Activated naive CD8-positive, alpha-beta T cell treated with anti-CD3 and anti-CD28 coated beads for 36 hours (primary cell): ENCODE measurements around the gene GAB4. TPM values are rescaled to one million over a fixed set of nuclear protein-coding genes. Genes with fewer than 3 reads are reported as not detected.
"Not testable (repeated sequence)": the region's sequence is repeated elsewhere in the genome, so short reads cannot be mapped to it uniquely, and the experiment has no call there.

Source experiments
- DNase-seq: peaks from one replicate; pipeline ENCODE4 v3.0.0; 2021
- H3K27ac Mint-ChIP-seq: one replicate; pipeline ENCODE4 v1.8.0; 2022; ENCODE audit warnings: mild to moderate bottlenecking, moderate library complexity, mixed read lengths
- H3K27me3 Mint-ChIP-seq: one replicate; pipeline ENCODE4 v1.8.0; 2022; ENCODE audit warnings: mild to moderate bottlenecking, mixed read lengths
- H3K36me3 Mint-ChIP-seq: one replicate; pipeline ENCODE4 v1.8.0; 2021; ENCODE audit warnings: mild to moderate bottlenecking, mixed read lengths
- H3K4me1 Mint-ChIP-seq: one replicate; pipeline ENCODE4 v1.8.0; 2021; ENCODE audit warnings: mixed read lengths
- H3K4me3 Mint-ChIP-seq: one replicate; pipeline ENCODE4 v1.8.0; 2022; ENCODE audit warnings: mild to moderate bottlenecking, moderate library complexity, mixed read lengths
- H3K9me3 Mint-ChIP-seq: one replicate; pipeline ENCODE4 v1.8.0; 2022; ENCODE audit warnings: mixed read lengths
- total RNA-seq, 2 experiments: library from RNA; stranded (reverse); gene quantifications; one replicate each; pipeline ENCODE4 v1.2.3, GENCODE V29; 2021

Gene GAB4
- total RNA-seq, 2 experiments from 2014 or later = 0.14 to 0.16 TPM

DNA sequence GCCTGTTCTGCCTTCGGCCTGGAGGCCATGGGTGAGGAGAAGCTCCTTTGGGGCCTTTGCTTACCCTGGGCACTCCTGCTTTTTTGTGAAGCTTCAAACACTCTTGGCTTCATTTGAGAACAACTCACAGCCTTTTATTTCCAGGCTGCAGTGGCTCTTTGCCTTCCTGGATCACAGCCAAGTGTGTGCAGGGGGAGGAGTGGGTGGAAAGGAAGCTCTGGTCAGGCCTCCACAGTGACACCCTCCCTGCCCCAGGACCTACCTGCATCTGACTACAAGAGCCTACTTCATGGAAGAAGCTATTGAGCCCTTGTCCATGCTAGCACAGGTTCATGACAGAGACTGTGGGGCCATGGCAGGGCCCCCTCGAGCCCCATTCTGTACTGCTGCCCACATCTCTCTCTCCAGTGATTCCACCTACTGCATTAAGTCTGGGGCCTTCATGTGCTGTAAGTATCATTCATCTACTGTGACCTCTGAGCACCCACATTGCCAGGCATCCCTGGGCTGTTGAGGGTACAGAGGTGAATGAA is 52.3 kb downstream of the GAB4 start:
- Mint-ChIP-seq H3K27ac (no peak overlapping the region), H3K4me3 (no peak overlapping the region), H3K36me3 (no peaks in the 10 kb centered on the region), H3K9me3 (no peaks in the 10 kb centered on the region), H3K27me3 (no peaks in the 10 kb centered on the region), H3K4me1 (no peaks in the 10 kb centered on the region)
- peak; percentile 6 for DNase-seq

DNA sequence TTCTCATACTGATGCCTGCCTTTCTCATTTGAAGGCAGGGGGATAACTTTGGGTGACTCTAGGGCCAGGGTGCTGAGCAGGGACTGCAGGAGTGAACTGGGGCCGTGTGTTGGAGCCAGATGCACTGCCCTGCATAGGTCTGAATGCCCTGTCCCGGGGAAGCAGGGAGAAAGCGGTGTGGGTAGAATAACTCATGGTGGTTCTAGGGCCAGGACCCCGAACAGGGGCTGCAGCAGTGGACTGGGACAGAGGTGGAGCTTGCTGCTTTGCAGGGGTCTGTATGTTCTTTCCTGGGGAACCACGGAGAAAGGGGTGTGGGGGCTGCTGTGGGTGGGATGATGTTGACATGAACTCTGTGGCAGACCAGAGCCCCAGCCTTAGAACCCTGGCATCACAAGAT is 52.9 kb downstream of the GAB4 start:
- DNase-seq = no peak
- H3K4me3 Mint-ChIP-seq = no peak overlapping the region

DNA sequence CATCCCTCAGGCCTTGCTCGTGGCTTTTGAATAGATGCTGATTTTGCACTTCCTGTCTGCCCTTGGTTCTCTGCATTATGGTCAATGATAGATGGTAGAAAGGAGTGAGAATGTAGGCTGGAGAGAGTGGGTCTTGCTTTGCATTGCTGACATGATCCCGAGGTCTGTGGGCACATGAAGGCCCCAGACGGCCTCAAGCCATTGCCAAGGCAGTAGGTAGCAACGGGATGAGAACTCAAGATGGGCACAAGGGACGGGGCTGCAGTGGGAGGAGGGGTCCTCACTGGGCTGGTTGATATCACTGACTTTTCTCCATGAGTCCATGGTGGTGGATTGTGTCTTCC is 54.0 kb downstream of the GAB4 start:
- Mint-ChIP-seq H3K27me3 (no peaks in the 10 kb centered on the region), H3K36me3 (no peaks in the 10 kb centered on the region), H3K4me1 (peaks cover 9% of the 10 kb centered on the region), H3K9me3 (no peaks in the 10 kb centered on the region), H3K27ac (no peak overlapping the region), H3K4me3 (no peak overlapping the region)
- no peak for DNase-seq

More for the DNA sequence above, 52.9 kb downstream of the GAB4 start:
- no peak overlapping the region for H3K27ac Mint-ChIP-seq
- no peaks in the 10 kb centered on the region for H3K36me3 Mint-ChIP-seq
- no peaks in the 10 kb centered on the region for H3K9me3 Mint-ChIP-seq
- H3K27me3 Mint-ChIP-seq = no peaks in the 10 kb centered on the region
- peaks cover 2% of the 10 kb centered on the region for H3K4me1 Mint-ChIP-seq

DNA sequence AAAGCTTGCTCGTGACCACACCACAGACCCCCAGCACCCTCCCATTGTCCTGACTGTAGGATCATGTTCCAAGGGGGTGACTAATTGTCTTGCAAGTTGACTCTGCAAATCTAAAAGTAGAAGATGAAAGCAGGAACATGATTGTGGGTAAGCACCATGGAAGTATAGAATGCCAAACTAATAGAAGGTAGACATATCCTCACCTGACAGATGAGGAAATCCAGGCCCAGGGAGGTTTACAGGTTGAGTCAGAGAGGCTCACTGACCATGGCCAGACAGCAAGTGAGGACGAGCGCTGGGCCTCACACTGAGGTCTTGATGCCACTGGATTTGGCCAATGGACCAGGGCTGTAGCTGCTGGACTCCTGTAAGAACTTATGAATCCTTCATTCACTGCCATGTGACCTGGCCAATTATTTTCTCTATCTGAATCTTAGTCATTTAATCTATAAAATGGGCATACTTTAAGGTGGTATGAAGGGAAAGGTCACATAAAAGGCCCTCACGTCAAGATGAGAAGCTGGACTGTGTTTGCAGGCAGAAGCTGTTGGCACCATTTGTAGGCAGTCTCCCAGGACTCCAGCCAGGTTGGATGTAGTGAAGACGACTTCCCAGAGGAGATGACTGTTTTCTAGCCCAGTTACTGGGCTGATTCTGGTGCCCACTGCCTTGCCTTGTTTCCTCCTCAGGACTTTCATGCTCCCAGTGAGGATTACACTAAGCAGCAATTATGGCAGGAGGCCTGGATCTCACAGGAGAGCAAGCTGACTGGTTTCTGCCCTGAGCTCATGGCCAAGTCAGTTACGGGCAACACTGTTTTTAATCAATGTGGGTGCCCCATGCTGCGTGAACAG is 54.6 kb downstream of the GAB4 start:
- Mint-ChIP-seq H3K4me1 (peaks cover 9% of the 10 kb centered on the region), H3K27ac (no peak overlapping the region), H3K9me3 (no peaks in the 10 kb centered on the region), H3K36me3 (no peaks in the 10 kb centered on the region), H3K4me3 (no peak overlapping the region), H3K27me3 (no peaks in the 10 kb centered on the region)
- DNase-seq = no peak

DNA sequence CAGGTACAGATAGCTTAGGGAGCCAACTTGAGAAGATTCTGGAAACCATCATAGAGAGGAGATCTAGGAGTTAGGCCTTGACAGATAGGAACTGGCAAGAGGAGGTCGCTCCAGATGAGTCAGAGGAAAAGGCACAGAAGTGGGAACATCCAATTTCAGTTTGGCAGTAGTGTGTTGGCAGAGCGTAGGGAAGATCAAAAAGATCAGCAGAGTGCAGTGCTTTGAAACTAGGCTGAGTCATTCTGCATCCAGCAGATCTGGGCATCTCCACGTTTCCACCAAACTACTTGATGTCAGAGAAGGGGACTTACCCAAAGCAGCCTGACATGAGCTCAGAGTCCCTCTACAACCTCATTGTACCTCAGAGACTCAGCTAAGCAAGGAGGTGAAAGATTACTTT is 58.5 kb downstream of the GAB4 start:
- DNase-seq = peak; percentile 27
- no peaks in the 10 kb centered on the region for H3K36me3 Mint-ChIP-seq
- H3K4me3 Mint-ChIP-seq = no peak overlapping the region
- H3K4me1 Mint-ChIP-seq = peaks cover 9% of the 10 kb centered on the region
- no peak overlapping the region for H3K27ac Mint-ChIP-seq
- H3K9me3 Mint-ChIP-seq = no peaks in the 10 kb centered on the region
- H3K27me3 Mint-ChIP-seq = no peaks in the 10 kb centered on the region

DNA sequence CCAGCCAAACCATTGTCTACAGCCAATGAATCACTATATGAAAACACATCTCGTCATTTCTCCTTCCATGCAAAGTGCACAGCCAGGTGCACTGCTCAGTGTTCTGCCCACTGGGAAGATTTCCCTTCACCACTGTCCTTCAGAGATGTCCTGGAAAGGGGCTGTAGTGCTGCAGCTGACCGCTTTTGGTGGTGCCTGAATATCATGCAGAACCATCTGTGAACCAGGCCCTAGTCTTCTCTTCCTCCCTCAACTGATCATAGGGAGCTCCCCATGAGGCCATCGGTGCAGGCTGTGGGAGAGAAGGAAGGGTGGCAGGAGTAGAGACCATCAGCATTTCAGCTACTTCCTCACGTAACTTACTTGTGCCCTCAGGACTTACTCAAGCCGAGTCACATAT is 70.2 kb downstream of the GAB4 start:
- H3K4me1 Mint-ChIP-seq = peaks cover 3% of the 10 kb centered on the region
- DNase-seq = no peak
- no peaks in the 10 kb centered on the region for H3K9me3 Mint-ChIP-seq
- H3K4me3 Mint-ChIP-seq = no peak overlapping the region
- H3K27me3 Mint-ChIP-seq = peaks cover 6% of the 10 kb centered on the region
- H3K27ac Mint-ChIP-seq = no peak overlapping the region
- H3K36me3 Mint-ChIP-seq = no peaks in the 10 kb centered on the region

DNA sequence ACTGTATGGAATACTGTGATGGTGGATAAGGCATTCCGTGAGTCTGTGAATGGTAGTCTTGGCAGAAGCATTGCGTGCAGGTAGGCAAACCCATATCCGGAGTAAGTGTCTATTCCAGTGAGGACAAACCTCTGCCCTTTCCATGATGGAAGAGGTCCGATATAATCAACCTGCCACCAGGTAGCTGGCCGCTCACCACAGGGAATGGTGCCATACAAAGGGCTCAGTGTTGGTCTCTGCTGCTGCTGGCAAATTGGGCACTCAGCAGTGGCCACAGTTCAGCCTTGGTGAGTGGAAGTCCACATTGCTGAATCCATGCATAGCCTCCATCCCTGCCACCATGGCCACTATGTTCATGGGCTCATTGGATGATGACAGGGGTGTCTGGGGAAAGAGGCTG is 70.8 kb downstream of the GAB4 start:
- not testable (repeated sequence) for H3K27me3 Mint-ChIP-seq, H3K4me1 Mint-ChIP-seq, H3K9me3 Mint-ChIP-seq, H3K36me3 Mint-ChIP-seq, H3K27ac Mint-ChIP-seq, DNase-seq, H3K4me3 Mint-ChIP-seq

DNA sequence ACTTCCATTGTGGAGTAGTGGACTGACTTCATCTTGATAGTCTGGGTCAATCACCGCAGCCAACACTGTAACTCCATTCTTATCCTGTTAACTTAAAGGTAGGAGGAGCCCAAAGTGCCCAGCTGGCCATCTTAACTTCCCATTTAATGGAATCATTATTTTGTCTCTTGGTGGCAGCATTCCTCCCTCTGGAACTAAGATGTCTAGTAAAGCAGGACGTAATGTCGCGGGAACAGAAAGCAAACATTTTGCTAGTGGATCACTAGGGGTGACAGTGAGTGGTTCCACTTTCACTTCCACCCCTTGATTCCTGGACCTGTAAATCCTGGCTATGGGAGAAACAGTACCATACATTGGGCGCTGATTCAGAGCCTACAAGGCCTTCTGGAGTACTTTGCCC is 71.4 kb downstream of the GAB4 start:
- Mint-ChIP-seq H3K36me3 (no peaks in the 10 kb centered on the region), H3K27me3 (peaks cover 7% of the 10 kb centered on the region), H3K4me1 (peaks cover 3% of the 10 kb centered on the region), H3K27ac (no peak overlapping the region), H3K9me3 (no peaks in the 10 kb centered on the region), H3K4me3 (no peak overlapping the region)
- DNase-seq = no peak

DNA sequence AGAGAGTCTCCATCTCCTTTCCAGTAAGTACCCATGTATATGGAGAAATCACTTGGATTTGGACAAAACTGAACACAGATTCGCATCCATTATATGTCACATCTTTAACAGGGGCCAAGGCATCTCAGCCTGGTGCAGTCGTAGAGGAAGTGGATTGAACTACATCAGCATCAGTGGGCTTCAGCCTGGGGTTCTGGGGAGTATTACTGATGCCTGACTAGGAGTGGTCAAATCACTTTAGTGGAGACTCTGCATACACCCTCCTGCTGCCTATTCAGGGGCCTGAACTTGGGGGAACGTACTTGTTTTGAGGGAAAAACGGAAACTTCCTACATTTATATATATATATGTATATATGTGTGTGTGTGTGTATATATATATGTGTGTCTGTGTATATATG is 72.8 kb downstream of the GAB4 start:
- Mint-ChIP-seq H3K27ac (no peak overlapping the region), H3K27me3 (peaks cover 14% of the 10 kb centered on the region), H3K4me3 (no peak overlapping the region), H3K36me3 (no peaks in the 10 kb centered on the region), H3K4me1 (peaks cover 3% of the 10 kb centered on the region), H3K9me3 (no peaks in the 10 kb centered on the region)
- no peak for DNase-seq

DNA sequence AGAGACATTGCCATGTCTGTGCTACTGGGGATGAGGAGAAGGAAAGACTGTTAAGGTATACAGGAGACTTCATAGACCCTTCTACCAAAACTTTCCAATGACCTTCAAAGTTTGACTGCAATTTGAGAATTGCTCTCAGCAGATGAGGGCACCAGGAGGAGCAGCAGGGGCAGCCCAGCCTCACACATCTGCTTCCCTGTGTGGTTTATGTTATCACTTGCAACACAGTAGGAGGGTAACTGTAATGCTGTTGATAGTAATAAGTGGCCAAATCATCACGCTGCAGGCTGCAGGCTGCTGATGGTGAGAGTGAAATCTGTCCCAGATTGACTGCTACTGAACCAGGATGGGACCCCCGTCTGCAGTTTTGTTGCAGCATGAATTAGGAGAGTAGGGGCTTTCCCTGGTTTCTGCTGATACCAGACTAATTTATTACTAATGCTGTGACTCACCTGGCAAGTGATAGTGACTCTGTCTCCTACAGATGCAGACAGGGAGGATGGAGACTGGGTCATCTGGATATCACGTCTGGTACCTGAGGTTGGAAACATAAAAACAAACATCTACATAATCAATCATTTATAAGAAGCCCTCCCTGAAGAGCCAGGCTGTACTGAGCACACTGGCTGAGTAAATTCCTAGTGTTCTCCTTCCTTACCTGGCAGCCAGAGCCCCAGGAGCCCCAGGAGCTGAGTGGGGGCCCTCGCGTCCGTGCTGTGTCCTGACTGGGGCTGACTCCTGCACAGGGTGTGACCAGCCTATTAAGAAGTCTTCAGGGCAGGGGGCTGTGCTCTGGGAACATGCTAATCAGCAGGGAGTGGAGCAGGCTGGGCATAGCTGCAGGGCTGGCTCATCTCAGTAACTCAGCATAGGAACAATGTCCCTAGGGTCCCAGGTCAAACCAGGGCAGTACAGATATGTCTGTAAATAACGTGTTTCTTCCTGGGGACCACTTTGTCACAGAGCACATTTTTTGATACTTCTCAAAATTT is 74.4 kb downstream of the GAB4 start:
- H3K27me3 Mint-ChIP-seq = peaks cover 14% of the 10 kb centered on the region
- peaks cover 3% of the 10 kb centered on the region for H3K4me1 Mint-ChIP-seq

DNA sequence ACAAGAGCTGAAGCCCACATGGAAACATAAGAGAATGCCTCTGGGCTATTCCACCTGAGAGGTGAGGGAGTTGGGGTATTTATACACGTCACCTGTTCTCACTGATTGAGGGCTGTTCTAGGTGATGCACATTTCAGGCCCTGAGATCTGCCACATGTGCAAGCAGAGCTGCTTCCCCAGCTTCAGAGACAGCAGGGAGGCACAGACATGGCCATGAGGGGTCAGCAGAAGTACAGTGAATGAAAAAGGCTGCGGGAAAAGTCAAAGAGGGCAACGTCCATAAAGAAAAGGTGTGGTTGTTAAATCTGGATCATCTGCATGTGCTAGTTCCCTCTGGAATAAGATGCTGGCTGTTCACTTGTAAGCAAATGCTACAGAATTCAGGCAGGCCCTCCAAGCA is 75.4 kb downstream of the GAB4 start:
- Mint-ChIP-seq H3K36me3 (no peaks in the 10 kb centered on the region), H3K4me1 (peaks cover 3% of the 10 kb centered on the region), H3K9me3 (no peaks in the 10 kb centered on the region), H3K27ac (no peak overlapping the region), H3K27me3 (peaks cover 14% of the 10 kb centered on the region), H3K4me3 (no peak overlapping the region)
- DNase-seq = no peak

More for the DNA sequence above, 74.4 kb downstream of the GAB4 start:
- H3K4me3 Mint-ChIP-seq = no peak overlapping the region
- no peaks in the 10 kb centered on the region for H3K36me3 Mint-ChIP-seq
- H3K9me3 Mint-ChIP-seq = no peaks in the 10 kb centered on the region
- DNase-seq = no peak
- H3K27ac Mint-ChIP-seq = no peak overlapping the region

DNA sequence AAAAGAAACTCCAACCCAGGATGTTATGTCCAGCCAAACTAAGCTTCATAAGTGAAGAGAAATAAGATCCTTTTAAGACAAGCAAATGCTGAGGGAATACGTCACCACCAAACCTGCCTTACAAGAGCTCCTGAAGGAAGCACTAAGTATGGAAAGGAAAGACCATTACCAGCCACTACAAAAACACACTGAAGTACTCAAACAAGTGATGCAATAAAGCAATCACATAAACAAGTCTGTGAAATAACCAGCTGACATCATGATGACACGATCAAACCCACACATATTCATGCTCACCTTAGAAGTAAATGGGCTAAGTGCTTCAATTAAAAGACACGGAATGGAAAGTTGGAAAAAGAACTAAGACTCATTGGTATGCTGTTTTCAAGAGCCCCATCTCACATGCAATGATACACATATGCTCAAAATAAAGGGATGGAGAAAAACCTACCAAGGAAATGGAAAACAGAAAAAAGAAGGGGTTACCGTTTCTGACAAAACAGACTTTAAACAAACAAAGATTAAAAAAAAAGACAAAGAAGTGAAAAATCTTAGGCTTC is 82.5 kb downstream of the GAB4 start:
- no peak overlapping the region for H3K27ac Mint-ChIP-seq
- no peaks in the 10 kb centered on the region for H3K4me1 Mint-ChIP-seq
- no peak for DNase-seq
- H3K4me3 Mint-ChIP-seq = no peak overlapping the region
- peaks cover 20% of the 10 kb centered on the region for H3K27me3 Mint-ChIP-seq
- H3K9me3 Mint-ChIP-seq = no peaks in the 10 kb centered on the region
- no peaks in the 10 kb centered on the region for H3K36me3 Mint-ChIP-seq

DNA sequence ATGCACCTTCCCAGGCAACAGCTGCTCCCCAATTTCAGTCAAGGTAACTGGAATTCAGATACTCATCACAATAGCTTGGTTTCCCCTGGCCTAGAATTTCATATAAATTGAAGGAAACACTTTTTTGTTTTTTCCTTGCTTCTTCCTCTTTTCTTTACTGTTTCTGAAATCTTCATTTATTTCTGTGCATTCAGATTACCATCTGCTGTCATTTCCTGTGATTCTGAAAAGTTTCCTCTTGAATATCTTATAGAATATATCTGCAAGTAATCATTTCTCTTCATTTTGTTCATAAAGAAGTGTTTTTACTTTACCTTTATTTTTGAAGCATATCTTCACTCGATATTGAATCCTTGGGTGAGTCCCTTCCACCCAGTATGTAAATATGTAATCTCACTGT is 85.3 kb downstream of the GAB4 start:
- Mint-ChIP-seq H3K4me1 (no peaks in the 10 kb centered on the region), H3K27ac (no peak overlapping the region), H3K9me3 (no peaks in the 10 kb centered on the region), H3K4me3 (no peak overlapping the region), H3K36me3 (no peaks in the 10 kb centered on the region), H3K27me3 (peaks cover 22% of the 10 kb centered on the region)
- DNase-seq = no peak

DNA sequence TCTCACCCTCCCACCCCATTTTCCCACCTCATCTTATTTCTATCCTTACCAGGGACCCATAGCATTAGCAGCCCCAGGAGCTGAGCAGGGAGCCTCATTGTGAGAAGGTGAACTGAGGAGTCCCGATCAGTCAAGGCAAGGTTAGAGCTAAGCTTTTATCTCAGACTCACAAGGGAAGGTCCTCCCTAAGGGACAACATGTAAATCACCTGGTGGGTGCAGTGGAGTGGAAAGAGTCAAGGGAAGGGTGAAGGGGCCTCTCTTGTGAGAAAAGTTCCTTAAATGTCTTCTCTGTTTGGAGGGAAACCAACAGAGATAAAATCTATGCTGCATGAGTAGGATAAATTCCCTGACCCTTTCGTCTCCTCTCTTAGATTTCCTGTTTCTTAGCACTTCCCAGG is 85.9 kb downstream of the GAB4 start:
- H3K36me3 Mint-ChIP-seq = no peaks in the 10 kb centered on the region
- peaks cover 27% of the 10 kb centered on the region for H3K27me3 Mint-ChIP-seq
- H3K4me3 Mint-ChIP-seq = no peak overlapping the region
- H3K27ac Mint-ChIP-seq = no peak overlapping the region
- no peak for DNase-seq
- peaks cover 2% of the 10 kb centered on the region for H3K4me1 Mint-ChIP-seq
- no peaks in the 10 kb centered on the region for H3K9me3 Mint-ChIP-seq
